OCI-LY3 (cell line): ENCODE results near the gene CBL.

Experiments used
- EZH2phosphoT487 ChIP-seq: fragments of 200-600 bp; shearing (Covaris generic); IDR thresholded peaks from 2 replicates; pipeline ENCODE4 v1.6.1; 2018; ENCODE audit warnings: antibody characterized with exemption, mixed run types, low read depth
- TF ChIP-seq, protein P1 (sequence below): fragments of 200-600, 300-600 bp; sonication (generic); IDR thresholded peaks from 2 replicates; pipeline ENCODE4 v1.5.1; 2014; ENCODE audit warnings: antibody characterized with exemption, low read length, low read depth

GRCh38 chr11:119206511-119207414, 624 bp downstream of the CBL start:
- TF ChIP-seq, protein P1, sequence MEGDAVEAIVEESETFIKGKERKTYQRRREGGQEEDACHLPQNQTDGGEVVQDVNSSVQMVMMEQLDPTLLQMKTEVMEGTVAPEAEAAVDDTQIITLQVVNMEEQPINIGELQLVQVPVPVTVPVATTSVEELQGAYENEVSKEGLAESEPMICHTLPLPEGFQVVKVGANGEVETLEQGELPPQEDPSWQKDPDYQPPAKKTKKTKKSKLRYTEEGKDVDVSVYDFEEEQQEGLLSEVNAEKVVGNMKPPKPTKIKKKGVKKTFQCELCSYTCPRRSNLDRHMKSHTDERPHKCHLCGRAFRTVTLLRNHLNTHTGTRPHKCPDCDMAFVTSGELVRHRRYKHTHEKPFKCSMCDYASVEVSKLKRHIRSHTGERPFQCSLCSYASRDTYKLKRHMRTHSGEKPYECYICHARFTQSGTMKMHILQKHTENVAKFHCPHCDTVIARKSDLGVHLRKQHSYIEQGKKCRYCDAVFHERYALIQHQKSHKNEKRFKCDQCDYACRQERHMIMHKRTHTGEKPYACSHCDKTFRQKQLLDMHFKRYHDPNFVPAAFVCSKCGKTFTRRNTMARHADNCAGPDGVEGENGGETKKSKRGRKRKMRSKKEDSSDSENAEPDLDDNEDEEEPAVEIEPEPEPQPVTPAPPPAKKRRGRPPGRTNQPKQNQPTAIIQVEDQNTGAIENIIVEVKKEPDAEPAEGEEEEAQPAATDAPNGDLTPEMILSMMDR: no peak
- no peak for TF ChIP-seq EZH2phosphoT487
